Measurements from ENCODE around the gene CYB561A3. TPM values are rescaled to one million over a fixed set of nuclear protein-coding genes. Genes with fewer than 3 reads are reported as not detected.

CYB561A3 gene
- total RNA-seq, 3 donors from 2014 or later (not counting 1 experiment from before 2014, with no cell fraction given) = 24.6 to 33.5 (median 30.2) TPM

- no peaks in the 10 kb centered on the region for H3K27me3 Mint-ChIP-seq (ENCODE audit: low read depth in 2 of 2)
These were observed 15.9 kb upstream of the CYB561A3 start for GRCh38 chr11:61377461-61378160.

DNA sequence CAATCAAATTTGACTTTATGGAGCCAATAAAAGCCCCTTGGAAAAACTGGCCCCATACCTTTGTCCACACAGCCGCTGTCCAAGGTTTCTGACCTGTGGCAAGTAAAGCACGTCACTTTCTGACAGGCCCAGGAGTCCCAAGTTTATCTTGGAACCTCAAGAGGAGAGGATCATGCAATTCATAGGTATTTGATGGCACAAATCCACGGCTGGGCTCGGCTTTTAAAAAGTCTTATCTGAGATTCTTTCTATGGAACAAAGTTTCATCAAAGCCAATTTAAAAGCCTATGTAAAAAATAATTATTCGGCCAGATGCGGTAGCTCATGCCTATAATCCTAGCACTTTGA, 14.1 kb upstream of the CYB561A3 start:
- DNase-seq (no peak), ATAC-seq (no peak)
- H3K4me3 ChIP-seq (ENCODE audit: low read length) = no peak overlapping the region
- no peaks in the 10 kb centered on the region for H3K4me1 ChIP-seq (ENCODE audit: control insufficient read depth, insufficient read depth, low read length)
- whole genome bisulfite sequencing (ENCODE audit: insufficient coverage) = 100% methylated on average over 6 of the region's 6 CpGs
- H3K9me3 Mint-ChIP-seq = no peaks in the 10 kb centered on the region
- no peak for TF ChIP-seq CTCF (IDR thresholded peaks at IDR 0.05)
- H3K27ac Mint-ChIP-seq = no peak overlapping the region
- no peak overlapping the region for H3K27ac ChIP-seq (ENCODE audit: low read length)
- H3K4me3 Mint-ChIP-seq = no peak overlapping the region
- H3K4me1 Mint-ChIP-seq = no peaks in the 10 kb centered on the region
- H3K27me3 Mint-ChIP-seq (ENCODE audit: low read depth in 2 of 2) = no peaks in the 10 kb centered on the region
- intact Hi-C loops (cut with micrococcal nuclease) = no loop called here
- no peaks in the 10 kb centered on the region for H3K9me3 ChIP-seq (ENCODE audit: control insufficient read depth, insufficient read depth, low read length)
- no peaks in the 10 kb centered on the region for H3K36me3 Mint-ChIP-seq
- H3K36me3 ChIP-seq (ENCODE audit: control insufficient read depth, insufficient read depth, low read length) = peaks cover 4% of the 10 kb centered on the region
- no peaks in the 10 kb centered on the region for H3K27me3 ChIP-seq (ENCODE audit: control insufficient read depth, insufficient read depth, low read length)

More at GRCh38 chr11:61377461-61378160, 15.9 kb upstream of the CYB561A3 start:
- no peaks in the 10 kb centered on the region for H3K9me3 Mint-ChIP-seq
- H3K4me1 ChIP-seq (ENCODE audit: control insufficient read depth, insufficient read depth, low read length) = no peaks in the 10 kb centered on the region
- H3K27me3 ChIP-seq (ENCODE audit: control insufficient read depth, insufficient read depth, low read length) = no peaks in the 10 kb centered on the region
- TF ChIP-seq CTCF (IDR thresholded peaks at IDR 0.05) = no peak
- no peak for ATAC-seq
- intact Hi-C loops (cut with micrococcal nuclease) = no loop called here
- H3K4me1 Mint-ChIP-seq = no peaks in the 10 kb centered on the region
- no peaks in the 10 kb centered on the region for H3K36me3 Mint-ChIP-seq
- WGBS (ENCODE audit: insufficient coverage) = 97% methylated on average over 4 of the region's 6 CpGs
- no peak overlapping the region for H3K27ac Mint-ChIP-seq
- peaks cover 4% of the 10 kb centered on the region for H3K36me3 ChIP-seq (ENCODE audit: control insufficient read depth, insufficient read depth, low read length)
- DNase-seq = no peak
- H3K4me3 ChIP-seq (ENCODE audit: low read length) = no peak overlapping the region
- no peaks in the 10 kb centered on the region for H3K9me3 ChIP-seq (ENCODE audit: control insufficient read depth, insufficient read depth, low read length)
- no peak overlapping the region for H3K27ac ChIP-seq (ENCODE audit: low read length)
- no peak overlapping the region for H3K4me3 Mint-ChIP-seq

GRCh38 chr11:61372659-61373420, 11.2 kb upstream of the CYB561A3 start:
- no peak overlapping the region for H3K27ac Mint-ChIP-seq
- H3K9me3 Mint-ChIP-seq = no peaks in the 10 kb centered on the region
- ATAC-seq (no peak), DNase-seq (no peak)
- Histone ChIP-seq H3K9me3 (ENCODE audit: control insufficient read depth, insufficient read depth, low read length) (no peaks in the 10 kb centered on the region), H3K36me3 (ENCODE audit: control insufficient read depth, insufficient read depth, low read length) (peaks cover 21% of the 10 kb centered on the region), H3K27ac (ENCODE audit: low read length) (no peak overlapping the region), H3K27me3 (ENCODE audit: control insufficient read depth, insufficient read depth, low read length) (no peaks in the 10 kb centered on the region), H3K4me1 (ENCODE audit: control insufficient read depth, insufficient read depth, low read length) (no peaks in the 10 kb centered on the region), H3K4me3 (ENCODE audit: low read length) (no peak overlapping the region)
- H3K27me3 Mint-ChIP-seq (ENCODE audit: low read depth in 2 of 2) = no peaks in the 10 kb centered on the region
- peaks cover 17% of the 10 kb centered on the region for H3K36me3 Mint-ChIP-seq
- no peaks in the 10 kb centered on the region for H3K4me1 Mint-ChIP-seq
- TF ChIP-seq CTCF (IDR thresholded peaks at IDR 0.05) = no peak
- WGBS (ENCODE audit: insufficient coverage) = 95% methylated on average over 7 of the region's 8 CpGs
- intact Hi-C loops (cut with micrococcal nuclease) = no loop called here
- no peak overlapping the region for H3K4me3 Mint-ChIP-seq
